ENCODE measurements around the gene AHSG.

- TF ChIP-seq CTCF (IDR thresholded peaks at IDR 0.05): no peak
- no peak for TF ChIP-seq POLR2A (IDR thresholded peaks at IDR 0.05)
These were observed 14.6 kb upstream of the AHSG start for GRCh38 chr3:186598108-186598784.

All from Peyer's patch (tissue), 4 donors.